Measurements from ENCODE around the gene POPDC2.

Gene POPDC2

GRCh38 chr3:119639494-119640350, 20.7 kb downstream of the POPDC2 start:
- no peak for DNase-seq (ENCODE audit: low read depth)

GRCh38 chr3:119637679-119638477, 22.5 kb downstream of the POPDC2 start:
- DNase-seq (ENCODE audit: low read depth): peak; percentile 91

DNA sequence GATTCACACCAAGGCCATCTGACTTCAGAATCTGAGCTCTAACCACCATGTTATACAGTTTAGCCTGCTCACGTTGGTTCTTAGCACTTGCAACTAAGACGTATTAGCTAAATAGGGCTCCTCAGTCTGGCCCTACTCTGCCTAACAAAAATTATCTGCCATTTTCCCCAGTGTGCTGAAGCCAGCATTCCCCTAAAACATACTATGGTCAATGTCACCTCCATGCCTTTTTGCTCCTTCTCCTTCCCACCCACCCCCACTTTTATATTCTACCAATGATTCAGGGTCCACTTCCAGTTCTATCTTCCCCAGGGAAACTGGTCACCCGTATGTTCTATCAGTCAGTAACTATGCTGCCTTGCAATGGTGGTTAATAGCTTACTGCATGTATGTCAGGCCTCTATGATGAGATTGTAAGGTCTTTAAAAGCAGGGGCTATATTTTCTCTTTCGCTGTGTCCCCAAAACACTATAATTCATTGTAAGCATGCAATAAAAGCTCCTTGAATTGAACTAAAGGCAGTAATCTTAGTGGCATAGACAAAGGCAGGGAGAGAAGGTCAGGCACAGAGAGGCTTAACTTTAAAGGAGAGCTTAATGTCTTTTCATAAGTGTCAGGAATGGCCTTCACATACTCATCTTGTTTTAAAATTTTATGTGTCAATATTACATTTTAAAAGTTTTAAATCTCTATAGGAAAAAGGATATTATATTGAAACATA, 23.3 kb downstream of the POPDC2 start:
- DNase-seq (ENCODE audit: low read depth): no peak

DNA sequence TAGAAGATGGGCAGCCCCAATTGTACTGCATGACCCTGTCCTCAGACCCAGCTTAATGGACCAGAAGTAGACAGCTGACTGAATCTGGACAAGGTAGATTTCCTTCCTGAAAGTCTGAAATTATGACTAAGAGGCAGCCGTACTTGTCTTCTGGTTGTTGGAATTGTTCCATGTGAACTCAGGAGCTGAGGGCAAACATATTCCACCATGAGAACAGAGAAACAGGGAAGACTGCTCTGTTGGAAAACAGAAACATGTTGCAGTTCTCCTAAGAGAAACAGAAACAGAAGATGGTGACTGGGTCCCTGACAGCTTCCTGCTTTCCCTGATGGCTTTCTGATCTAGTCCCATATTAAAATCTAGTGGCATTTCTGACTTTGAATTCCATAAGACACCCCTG, 24.1 kb downstream of the POPDC2 start:
- DNase-seq (ENCODE audit: low read depth): no peak

- no peak for DNase-seq (ENCODE audit: low read depth)
Observed at GRCh38 chr3:119635719-119636118, 24.7 kb downstream of the POPDC2 start.

- no peak for DNase-seq (ENCODE audit: low read depth)
Observed at GRCh38 chr3:119632829-119633228, 27.6 kb downstream of the POPDC2 start.

DNA sequence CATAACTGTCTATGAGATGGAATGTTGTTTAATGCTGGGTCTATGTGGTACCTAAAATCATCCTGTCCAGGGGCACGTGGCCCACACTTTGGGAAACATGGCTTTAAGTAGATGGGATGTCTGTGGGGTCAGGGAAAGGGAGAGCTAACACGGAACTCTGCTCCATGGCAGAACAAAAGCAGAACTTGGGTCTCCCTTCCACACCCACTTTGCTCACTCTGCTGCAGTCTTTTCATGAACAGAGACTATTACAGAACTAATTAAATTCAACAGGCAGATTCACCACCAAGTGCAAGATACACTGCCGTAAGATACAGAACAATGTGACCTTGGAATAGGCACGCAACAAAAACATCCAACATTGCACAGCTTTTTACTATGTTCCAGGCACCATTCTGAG, 28.2 kb downstream of the POPDC2 start:
- DNase-seq (ENCODE audit: low read depth): no peak

GRCh38 chr3:119631516-119631915, 28.9 kb downstream of the POPDC2 start:
- DNase-seq (ENCODE audit: low read depth): no peak

DNA sequence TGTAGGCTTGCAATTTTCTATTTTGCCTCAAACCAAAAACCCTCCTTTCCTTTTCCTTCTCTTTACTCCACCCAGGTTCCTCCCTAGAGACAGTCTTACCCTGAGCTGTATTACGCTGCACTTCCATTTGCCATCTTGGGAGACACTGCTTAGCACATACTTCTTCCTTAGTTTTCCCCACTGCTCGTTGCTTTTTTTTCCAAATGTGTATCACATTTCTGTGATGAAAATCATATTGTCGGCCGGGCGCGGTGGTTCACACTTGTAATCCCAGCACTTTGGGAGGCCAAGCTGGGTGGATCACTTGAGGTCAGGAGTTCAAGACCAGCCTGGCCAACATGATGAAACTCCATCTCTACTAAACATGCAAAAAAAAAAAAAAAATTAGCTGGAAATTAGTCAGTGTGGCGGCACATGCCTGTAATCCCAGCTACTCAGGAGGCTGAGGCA, 29.5 kb downstream of the POPDC2 start:
- no peak for DNase-seq (ENCODE audit: low read depth)

DNA sequence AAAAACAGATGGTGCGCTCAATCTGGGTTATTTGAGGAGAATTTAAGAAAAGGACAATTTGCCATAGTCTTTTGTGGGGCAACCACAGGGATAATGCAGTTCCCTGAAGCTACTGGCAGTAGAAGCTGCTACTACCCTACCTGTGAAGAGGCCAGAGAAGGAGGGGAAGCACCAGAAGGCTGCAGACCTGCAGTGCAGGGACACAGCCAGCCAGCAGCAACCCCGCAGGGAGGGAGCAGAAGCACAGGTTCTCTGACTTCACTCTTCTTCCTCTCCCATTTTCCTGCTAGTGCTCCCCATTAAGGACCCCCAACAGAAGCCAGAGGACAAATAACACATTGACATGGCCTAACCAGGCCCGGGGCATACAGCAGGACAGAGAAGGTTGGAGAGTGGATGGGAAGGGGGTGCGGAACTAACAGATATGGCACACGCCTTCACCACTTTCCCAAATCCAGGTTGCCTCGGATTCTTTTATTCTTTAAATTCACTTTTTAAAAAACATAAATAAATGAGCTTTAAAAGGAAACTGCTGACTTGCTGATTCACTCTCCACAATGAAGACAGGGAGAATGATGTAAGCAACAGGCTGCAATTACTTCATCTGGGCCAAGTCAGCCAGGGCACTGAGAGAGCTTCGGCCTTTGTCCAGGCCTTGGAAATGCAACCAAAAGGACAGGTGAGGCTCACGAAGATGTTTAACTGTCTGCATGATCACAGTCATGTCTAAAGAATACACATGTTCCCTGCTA, 30.1 kb downstream of the POPDC2 start:
- no peak for DNase-seq (ENCODE audit: low read depth)

GRCh38 chr3:119628816-119629445, 31.5 kb downstream of the POPDC2 start:
- peak; percentile 48 for DNase-seq (ENCODE audit: low read depth)

- no peak for DNase-seq (ENCODE audit: low read depth)
Observed at GRCh38 chr3:119628390-119628789, 32.0 kb downstream of the POPDC2 start.

GRCh38 chr3:119627461-119627860, 32.9 kb downstream of the POPDC2 start:
- DNase-seq (ENCODE audit: low read depth): no peak

DNA sequence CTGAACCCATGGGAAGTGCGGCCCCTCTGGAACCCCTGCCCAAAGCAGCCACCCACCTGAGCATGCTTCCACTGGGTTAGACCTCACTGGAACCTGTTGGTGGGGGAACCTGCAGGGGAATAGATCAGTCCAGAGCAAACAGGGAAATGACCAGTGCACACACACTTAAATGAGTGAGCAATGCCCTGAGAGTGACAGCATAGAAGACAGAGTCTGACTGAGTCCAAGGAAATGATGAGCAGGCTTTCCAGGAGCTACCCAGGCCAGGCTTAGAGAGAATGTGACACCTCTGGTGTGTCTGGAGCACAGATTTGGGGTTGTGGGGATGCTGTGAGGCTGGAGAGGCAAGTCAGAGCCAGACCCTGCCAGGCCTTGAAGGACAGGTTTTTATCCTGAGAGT, 34.2 kb downstream of the POPDC2 start:
- no peak for DNase-seq (ENCODE audit: low read depth)

GRCh38 chr3:119625451-119626153, 34.8 kb downstream of the POPDC2 start:
- no peak for DNase-seq (ENCODE audit: low read depth)

DNA sequence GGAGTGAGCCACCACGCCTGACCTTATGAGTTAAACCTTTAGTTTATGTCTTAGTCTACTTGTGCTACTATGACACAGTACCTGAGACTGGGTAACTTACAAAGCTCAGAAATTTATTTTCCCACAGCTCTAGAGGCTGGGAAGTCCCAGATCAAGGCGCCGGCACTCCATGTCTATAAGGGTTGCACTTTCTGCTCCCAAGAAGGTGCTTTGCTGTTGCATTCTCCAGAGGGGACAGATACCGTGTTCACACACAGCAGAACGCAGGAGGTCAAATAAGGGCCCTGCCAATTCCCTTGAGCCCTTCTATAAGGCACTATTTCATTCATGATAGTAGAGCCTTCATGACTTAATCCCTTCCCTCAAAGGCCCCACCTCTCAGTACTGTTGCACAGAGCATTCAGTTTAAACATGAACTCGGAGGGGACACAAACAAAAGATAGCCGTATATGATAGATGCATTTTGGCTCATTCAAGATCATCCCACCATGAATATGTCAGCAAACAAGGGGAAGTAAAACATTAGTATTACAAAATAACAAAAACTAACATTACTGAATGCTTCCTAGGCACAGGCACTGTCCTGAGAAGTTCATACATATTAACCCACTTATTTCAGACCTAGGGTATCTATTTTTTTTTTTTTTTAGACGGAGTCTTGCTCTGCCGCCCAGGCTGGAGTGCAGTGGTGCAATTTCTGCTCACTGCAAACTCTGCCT, 36.2 kb downstream of the POPDC2 start:
- no peak for DNase-seq (ENCODE audit: low read depth)

- DNase-seq (ENCODE audit: low read depth): no peak
Observed at GRCh38 chr3:119620899-119621298, 39.5 kb downstream of the POPDC2 start.

DNA sequence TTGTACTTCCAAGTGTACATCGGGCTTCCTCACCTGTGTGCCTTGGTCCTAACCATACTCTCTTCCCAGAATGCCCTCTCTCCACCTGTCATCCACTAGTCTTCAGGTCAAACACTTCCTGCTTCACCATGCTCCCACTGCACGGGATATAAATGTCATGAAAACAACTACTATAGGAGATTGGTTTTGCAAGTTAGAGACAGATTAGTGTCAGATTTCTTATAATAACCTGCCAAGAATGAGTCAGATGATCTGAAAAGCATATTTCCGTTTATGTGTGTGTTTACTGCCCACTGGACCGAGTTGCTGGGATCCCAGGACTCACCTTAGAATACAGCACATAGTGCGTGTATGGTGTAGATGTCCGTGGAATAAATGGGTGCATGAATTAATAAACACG, 41.3 kb downstream of the POPDC2 start:
- DNase-seq (ENCODE audit: low read depth): no peak

DNA sequence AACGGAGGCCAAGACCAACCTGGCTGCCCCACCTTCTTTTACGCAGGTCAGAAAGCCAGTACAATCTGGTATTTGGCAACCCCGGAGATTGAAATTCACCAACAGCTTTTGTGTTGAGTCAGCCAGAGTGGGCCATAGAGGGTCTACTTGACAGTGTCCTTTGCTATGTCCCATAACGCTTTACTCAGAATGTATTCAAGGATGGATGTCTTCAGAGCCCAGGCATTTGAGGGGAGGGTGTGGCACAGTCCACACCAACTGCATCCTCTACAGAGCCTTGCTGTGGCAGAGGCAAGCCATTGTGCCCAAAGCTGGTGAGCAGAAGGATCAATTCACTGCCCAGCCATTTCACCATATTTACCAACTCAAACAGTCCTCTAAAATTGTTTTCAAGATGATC, 44.3 kb downstream of the POPDC2 start:
- no peak for DNase-seq (ENCODE audit: low read depth)

DNA sequence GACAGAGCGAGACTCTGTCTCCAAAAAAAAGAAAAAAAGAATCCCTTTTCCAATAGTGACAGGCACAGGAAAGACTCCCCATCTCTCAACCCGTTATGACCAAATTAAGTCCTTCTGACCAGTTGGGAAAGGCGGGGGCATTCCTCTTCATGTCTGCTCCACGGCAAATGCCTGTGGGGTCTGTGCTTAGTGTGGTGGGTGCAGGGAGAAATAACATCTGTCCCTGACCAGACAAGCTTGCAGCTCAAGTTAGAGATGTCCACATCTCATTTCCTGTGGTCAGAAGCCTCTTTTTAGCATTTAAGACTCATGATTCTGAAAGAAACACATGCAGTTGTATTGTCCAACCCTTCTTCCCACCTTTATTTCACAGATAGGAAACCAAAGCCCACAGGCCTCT, 46.5 kb downstream of the POPDC2 start:
- no peak for DNase-seq (ENCODE audit: low read depth)
